HL-60 (cell line): Measurements from ENCODE around the gene TMC5.

Experiments
- CTCF ChIP-seq: IDR thresholded peaks from one replicate; pipeline ENCODE4 v1.5.1; 2011; ENCODE audit warnings: low read length, control low read depth, inconsistent platforms; ENCODE audit not compliant: insufficient read depth
- POLR2AphosphoS5 ChIP-seq: IDR thresholded peaks from 2 replicates; pipeline ENCODE4 v1.6.1; 2012; ENCODE audit warnings: low read depth
- SPI1 ChIP-seq: IDR thresholded peaks from 2 replicates; pipeline ENCODE4 v1.6.1; 2012; ENCODE audit warnings: low read depth, mild to moderate bottlenecking, borderline replicate concordance

- TF ChIP-seq CTCF (no peak), POLR2AphosphoS5 (no peak), SPI1 (no peak)
Measured at GRCh38 chr16:19522760-19523159, 105.1 kb downstream of the TMC5 start.
